Hepatocyte (in vitro differentiated cells): Measurements from ENCODE around the gene KCNJ5.

Source experiments
- CTCF ChIP-seq: fragments of 200-600 bp; sonication (generic); IDR thresholded peaks from 2 replicates; pipeline ENCODE4 v1.5.1; 2016; ENCODE audit warnings: antibody characterized with exemption, mild to moderate bottlenecking; ENCODE audit not compliant: poor library complexity
- EZH2 ChIP-seq: fragments of 200-600 bp; sonication (generic); IDR thresholded peaks from 2 replicates; pipeline ENCODE4 v1.6.1; 2016; ENCODE audit warnings: antibody characterized with exemption, mild to moderate bottlenecking, borderline replicate concordance

GRCh38 chr11:128868841-128869671 lies 22.1 kb upstream of the KCNJ5 start:
- TF ChIP-seq CTCF (no peak), EZH2 (no peak)
